GM18861 (cell line): ENCODE results near the gene ATP6V1E1.
"Not testable (repeated sequence)": the region's sequence is repeated elsewhere in the genome, so short reads cannot be mapped to it uniquely, and the experiment has no call there.

ENCODE experiments used
- ATAC-seq: cut with Tn5 transposase; IDR thresholded peaks from one replicate; pipeline ENCODE4 v1.9.1; 2021; ENCODE audit not compliant: unreplicated experiment

Gene ATP6V1E1

DNA sequence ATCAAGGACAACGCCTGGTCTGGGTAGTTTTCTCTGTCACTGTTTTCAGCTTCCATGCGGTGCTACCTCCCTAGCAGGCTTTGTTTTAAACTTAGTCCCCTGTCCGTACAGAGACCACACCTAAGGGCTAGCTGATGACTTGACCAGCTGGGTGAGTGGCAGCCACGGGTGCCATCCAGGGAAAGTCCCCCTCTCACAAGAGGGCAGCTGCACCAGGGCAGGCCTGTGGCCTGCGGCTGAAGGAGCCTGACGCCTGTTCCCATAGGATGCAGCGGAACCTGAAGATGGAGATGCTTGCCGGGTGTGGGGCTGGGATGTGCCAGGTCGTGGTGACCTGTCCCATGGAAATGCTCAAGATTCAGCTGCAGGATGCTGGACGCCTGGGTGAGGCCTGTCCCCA is 45.4 kb downstream of the ATP6V1E1 start:
- ATAC-seq, result no peak

DNA sequence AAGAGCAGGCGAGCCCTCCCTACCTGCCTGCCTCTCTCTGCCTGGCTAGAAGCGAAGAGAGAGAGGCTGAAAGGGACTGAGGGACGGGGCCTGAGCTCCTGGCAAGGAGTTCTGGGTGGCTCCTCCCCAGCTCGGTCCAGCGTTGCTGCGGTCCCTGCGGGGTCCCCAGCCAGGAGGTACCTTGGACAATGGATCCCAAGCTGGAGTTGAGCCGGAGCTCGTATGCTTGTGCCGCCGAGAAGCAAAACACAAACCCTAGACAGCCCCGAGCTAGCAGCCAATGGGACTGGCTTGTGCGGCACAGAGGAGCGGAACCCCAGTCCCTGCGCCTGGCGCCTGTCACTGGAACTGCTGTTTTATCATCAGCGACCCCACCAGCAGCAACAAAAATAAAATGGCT is 46.9 kb downstream of the ATP6V1E1 start:
- no peak for ATAC-seq

DNA sequence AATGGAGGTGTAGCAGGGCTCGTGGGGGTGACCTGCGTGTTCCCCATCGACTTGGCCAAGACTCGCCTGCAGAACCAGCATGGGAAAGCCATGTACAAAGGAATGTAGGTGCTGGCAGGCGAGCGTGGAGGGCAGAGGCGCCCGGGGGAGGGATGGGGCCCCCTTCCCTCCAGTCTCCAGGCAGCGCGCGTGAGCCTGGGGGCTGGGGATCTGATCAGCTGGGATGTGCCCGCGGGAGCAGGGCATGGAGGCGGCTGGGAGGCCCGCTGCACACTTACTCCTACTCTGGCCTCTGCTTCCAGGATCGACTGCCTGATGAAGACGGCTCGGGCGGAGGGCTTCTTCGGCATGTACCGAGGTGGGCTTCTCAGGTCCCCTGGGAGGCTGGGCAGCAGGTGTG is 47.5 kb downstream of the ATP6V1E1 start:
- no peak for ATAC-seq

DNA sequence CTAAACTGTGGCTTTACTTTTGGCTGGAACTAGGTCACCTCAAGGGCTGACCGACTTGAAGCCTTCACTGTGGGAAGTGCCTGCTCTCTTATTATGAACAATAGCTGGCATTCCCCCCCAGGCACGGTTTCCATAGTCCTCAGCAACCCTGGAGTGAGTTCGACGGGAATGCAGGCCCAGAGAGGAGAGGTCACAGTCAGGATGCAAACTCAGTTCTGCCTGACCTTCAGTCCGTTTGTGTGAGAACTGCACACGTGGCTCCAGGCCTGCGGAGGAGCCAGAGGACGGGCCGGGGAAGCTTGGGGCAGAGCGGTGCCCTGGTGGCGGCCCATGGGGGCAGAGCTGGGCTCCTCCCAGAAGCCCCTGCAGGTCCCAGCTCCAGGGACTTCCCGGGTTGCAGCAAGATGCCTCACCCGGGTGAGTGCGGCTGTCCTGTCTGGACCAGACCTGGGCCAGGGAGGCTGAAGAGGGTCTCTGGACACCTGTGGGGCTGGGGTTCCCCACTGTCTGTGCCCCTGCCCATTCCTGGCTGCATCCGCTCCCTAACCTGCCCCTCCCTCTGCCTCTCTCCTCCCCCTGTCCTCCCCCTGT is 48.0 kb downstream of the ATP6V1E1 start:
- ATAC-seq, result no peak

DNA sequence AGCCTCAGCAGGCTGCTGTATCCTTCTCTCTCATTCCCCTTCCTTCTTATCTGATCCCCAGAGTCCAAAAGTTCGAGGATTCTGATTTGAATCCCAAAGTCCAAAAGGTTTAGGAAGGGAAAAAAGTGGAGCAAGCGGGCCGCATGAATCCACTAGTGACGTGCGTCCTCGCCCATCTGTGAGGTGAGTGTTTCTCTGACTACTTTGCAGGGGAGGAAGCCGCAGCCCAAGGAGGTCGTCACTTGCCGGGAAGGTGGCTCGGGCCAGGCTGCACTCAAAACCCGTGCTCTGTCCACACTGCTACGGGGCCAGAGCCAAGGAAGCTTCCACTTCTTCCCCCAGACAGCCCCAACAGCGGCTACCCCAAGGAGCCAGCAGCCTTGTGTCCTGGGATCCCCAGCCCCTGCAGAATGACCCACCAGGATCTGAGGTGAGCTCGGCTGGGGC is 49.0 kb downstream of the ATP6V1E1 start:
- no peak for ATAC-seq

DNA sequence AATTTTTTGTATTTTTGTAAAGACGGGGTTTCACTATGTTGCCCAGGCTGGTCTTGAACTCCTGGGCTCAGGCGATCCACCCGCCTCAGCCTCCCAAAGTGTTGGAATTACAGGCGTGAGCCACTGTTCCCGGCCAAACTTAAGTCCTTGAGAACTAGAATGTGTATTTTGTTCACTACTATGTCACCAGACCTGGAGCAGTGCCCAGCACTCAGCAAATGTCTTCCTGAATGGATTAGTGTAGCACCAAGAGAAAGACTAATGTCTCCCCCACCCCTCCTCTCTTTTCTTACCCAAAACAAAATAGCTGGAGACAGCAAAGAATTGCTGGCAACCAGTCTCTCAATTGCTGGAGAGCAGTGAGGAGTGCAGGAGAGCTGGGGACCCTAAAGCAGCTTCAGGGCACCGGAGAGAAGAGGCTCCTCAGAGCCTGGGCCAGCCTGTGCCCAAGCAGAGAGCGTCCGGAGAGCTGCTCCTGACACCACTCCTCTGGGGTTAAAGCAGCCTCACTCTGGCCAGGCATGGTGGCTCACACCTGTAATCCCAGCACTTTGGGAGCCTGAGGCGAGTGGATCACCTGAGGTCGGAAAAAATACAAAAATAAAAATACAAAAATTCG is 50.3 kb downstream of the ATP6V1E1 start:
- ATAC-seq, result no peak

DNA sequence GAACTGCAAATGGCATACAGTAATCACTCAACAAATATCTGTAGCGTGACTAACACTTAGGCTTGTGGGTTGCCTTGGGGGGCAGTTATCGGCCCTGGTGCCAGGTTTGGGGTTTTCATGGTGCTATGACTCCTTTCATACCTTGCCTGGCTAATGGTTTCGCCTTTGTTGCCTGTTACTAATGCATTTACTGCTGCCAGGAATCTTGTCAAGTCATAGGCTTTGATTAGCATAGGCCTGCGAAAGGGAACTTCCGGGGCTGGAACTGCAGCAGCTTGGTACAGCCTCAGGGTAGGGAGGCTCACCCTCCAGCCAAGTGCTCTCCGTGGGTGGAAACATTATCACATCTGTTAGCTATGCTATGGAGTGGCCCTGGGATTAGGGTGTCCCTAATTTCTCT is 52.1 kb downstream of the ATP6V1E1 start:
- no peak for ATAC-seq

DNA sequence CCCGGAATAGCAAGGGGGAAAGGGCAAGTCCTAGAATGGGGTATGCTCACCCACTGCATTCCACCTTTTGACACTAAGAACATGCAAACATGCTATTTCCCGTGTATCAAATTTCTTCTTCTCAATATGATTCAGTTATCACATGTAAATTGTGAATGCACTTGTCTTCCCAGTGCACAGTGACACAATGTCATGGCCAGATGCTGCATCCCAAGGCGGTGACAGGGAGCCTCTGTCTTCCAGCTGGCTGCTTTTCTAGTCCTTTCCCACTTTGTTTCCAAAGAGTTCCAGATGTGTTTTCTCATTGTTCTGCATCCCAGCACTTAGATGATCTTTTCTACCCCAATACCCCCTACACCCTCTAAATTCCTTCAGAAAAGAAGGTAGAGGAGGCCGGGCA is 52.9 kb downstream of the ATP6V1E1 start:
- no peak for ATAC-seq

DNA sequence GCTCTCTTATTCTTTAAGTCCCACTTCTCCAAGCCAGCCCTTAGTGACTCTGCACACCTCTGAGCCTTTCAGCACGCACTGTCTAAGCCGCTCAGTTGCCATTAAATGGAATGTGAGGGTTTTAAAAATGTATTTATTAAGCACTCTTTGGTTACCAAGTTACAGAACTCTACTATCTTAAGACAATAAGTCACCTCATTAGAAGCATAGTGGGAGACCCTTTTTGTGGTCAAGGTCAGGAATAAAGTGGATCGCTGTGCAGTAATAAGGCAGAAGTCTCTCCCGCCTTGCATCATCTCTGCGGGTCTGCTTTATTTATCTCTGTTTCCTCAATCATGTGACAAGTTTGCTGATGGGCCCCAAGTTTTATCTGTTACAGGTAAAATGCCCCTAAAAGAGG is 53.4 kb downstream of the ATP6V1E1 start:
- no peak for ATAC-seq

DNA sequence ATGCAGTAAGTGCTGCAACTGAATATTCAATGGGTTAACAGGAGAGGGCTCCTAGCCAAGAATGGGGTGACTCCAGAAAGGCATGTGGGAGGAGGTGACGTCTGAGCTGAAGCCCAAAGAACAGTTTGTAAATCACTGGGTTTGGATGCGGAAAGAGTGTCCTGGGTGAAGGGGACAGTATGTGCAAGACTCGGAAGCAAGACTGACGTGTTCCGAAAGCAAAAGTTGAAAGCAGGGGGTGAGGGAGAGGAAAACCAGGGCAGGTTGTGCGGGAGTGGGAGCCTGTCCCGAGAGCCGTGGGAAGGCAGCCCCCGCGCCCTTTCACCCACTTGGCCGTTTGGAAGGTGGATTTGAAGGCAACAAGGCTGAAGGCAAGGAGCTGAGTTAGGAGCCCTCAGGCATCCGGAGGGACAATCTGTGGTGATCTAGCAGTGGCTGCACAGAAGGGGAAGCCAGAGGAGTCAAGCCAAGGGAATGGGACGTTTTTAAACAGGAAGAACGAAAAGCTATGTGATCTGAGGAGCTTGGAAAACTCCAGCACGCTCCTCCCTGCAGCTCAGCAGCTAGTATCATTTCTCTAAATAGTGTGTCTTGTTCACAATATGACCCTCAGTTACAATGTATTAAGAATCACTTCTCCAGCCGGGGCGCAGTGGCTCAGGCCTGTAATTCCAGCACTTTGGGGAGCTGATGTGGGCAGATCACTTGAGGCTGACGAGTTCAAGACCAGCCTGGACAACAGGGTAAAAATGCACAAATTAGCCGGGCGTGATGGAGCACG is 57.5 kb downstream of the ATP6V1E1 start:
- no peak for ATAC-seq

DNA sequence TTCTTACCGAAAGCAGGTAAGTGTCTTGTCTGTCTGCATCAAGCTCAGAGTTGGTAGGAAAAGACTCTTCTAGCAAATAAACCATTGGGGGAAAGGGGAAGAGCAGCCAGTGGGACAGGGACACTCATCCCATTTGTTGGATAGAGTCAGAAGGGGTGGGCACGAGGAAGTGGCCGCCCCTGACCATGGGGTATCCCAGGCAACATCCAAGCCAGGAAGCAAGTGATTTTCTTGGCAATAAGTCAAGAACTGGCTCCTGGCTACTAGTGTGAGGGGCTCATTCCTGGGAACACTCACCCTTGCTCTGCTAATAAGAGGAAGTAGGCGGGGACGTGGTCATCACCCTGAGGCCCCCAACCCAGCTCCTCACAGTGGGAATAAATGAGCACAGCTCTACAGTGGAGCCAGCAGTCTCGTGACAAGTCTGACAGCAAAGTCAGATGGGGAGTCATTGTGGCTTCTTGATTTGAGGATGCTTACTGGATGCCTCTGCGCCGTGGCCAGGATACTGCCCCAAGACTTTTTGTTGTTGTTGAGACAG is 58.5 kb downstream of the ATP6V1E1 start:
- no peak for ATAC-seq

DNA sequence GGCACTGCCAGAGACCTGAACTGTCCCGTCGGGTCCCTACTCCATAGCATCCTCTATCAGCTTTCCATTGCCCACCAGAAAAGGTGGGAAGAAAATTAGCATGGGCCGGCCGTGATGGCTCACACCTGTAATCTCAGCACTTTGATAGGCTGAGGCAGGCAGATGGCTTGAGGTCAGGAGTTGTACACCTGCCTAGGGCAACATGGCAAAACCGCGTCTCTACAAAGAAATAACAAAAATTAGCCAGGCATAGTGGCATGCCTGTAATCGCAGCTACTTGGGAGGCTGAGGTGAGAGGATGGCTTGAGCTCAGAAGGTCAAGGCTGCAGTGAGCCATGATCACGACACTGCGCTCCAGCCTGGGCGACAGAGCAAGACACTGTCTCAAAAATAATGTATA is 61.8 kb downstream of the ATP6V1E1 start:
- no peak for ATAC-seq

DNA sequence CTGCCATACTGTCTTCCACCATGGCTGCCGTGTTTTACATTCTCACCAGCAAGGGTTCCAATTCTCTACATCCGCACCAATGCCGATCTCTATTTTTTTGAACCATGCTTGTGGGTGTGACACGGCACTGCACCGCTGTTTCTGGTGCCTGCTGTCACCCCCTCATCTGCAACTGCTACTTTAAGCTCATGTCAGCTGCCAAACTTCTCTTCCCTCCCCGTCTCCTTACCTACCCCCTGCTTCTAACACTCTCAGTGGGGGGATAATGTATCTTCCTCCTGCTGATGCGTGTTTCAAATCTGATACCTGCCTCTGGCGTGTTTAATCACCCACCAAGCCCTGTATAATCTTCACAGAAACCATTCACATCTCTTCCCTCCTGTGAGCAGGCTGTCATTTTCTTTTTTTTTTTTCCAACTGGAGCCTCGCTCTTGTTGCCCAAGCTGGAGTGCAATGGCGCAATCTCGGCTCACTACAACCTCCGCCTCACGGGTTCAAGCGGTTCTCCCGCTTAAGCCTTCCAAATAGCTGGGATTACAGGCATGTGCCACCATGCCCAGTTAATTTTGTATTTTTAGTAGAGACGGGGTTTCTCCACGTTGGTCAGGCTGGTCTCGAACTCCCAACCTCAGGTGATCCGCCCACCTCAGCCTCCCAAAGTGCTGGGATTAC is 62.4 kb downstream of the ATP6V1E1 start:
- ATAC-seq, result not testable (repeated sequence)

DNA sequence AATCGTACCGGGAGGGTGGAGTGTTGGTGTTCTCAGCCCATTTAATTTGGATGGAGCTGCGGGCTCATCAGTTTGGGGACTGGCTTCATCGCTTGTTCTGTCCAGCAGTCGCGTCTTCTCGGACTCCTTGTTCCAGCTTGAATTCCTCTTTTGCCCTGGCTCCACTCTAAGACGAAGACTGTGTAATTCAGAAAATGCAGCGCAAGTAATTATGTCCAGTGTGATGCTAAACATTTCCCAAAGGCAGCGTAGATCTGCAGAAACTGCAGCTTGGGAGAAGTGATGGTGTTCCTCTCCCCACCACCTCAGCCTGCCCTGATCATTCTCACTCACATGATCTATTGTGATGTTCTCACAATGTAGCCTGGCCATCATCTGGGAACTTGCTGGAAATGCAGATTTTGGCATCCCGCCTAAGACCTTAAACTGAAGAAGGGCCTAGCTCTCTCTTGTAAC is 64.6 kb downstream of the ATP6V1E1 start:
- ATAC-seq, result no peak

DNA sequence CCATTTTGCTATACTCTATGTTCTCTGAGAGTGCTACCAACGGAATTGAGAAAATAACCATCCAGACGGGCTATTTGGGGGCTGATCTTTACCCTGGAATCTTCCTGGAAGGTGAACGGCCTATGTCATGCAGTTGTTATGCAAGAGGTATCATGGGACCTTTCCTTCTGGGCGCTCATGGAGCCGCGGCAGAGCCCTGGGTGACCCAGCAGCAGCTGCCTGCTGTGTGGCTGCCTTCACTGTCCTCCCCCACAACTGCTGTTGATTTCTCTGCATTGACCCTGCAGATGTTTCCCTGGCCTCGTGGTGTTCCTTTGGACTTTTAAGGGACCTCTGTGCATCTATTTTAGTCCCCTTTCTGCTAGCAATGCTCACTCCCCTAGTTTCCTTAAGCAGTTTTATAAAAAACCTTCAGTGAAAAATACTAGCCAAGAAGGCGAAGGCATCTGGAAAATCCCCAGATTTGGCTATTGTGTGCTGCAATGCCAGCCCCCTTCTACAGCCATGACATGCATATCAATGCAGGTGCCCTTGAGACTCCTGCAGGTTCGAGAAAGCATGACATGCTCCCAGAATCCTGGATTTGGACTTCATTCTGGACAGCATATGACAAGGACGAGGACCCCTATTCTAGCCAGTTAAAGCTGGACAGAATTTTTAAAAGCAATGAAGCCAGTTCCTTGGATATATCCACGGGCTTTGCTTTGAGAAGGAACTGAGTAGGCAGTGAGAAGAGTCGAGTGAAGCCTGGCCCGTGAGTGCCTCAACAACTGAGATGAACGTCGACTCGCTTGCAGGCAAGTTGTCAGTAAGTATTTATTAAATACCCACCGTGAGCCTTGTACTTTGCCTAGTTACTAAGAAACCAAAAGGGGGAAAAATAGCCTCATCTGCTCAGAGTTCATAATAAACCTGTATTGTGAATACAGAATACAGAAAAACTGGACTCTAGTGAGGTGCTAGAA is 65.4 kb downstream of the ATP6V1E1 start, which contains the start of gene SLC25A18:
SLC25A18 (plus strand) TSS at position 593 of the 965 bp plus-strand sequence. CDS start 16,447 bp downstream, outside the sequence.
- ATAC-seq, result no peak

DNA sequence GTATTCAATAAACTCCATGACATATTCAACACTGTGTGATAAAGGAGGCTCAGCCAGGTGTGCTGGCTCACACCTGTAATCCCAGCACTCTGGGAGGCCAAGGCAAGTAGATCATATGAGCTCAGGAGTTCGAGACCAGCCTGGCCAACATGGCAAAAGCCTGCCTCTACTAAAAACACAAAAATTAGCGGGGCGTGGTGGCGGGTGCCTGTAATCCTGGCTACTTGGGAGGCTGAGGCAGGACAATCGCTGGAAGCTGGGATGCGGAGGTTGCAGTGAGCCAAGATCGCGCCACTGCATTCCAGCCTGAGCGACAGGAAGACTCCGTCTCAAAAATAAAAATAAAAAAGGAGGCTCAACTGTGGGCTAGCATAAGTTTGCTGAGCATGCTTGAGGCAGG is 69.4 kb downstream of the ATP6V1E1 start:
- no peak for ATAC-seq

DNA sequence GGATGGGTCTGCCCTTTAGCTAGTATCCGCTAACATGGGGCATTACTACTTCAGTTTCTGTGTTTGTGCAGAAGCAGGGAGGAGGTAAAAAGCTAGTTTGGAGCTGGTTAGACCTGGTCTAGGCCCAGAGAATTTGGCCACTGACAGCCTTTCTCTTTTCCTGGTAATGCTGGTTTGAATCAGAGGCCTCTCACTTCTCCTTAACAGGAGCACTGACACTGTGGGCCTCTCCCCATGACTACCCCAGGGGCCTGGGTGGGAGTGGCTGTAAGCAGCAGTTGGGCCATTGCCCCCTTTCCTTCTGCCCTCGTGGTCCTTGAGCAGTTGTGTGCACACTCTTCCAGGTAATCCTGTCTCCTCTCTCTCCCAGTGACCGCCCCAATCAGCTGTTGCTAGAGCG is 73.7 kb downstream of the ATP6V1E1 start:
- no peak for ATAC-seq

DNA sequence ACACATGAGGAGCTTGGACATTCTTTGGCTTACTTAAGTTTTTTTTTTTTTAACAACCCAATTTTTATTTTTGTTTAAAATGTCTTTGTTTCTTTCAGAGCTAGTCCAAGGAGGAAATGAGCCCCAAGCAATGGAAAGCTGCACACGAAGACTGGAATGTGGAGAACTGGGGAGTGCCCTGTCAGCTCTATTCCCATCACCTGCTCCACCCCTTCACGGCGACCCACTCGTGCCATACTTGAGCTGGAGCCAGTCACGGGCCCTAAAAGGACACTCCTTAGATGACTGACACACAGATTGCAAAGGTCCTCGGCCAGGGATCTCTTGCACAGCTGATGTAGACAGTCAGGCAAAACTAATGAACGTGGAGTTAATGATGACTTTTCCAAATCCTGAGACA is 75.8 kb downstream of the ATP6V1E1 start:
- ATAC-seq, result no peak

DNA sequence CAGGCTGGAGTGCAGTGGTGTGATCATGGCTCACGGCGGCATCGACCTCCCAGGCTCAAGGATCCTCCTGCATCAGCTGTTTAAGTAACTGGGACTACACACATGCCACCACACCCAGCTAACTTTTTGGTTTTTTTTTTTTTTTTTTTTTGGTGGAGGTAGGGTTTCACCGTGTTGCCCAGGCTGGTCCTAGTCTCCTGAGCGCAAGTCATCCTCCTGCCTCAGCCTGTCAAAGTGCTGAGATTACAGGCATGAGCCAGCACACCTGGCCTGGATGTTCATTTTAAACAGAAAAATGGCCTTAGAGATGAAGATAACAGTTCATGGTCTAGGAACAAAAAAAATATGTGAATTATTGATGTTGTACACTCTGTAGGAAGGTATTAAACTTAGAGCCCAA is 78.9 kb downstream of the ATP6V1E1 start:
- no peak for ATAC-seq

DNA sequence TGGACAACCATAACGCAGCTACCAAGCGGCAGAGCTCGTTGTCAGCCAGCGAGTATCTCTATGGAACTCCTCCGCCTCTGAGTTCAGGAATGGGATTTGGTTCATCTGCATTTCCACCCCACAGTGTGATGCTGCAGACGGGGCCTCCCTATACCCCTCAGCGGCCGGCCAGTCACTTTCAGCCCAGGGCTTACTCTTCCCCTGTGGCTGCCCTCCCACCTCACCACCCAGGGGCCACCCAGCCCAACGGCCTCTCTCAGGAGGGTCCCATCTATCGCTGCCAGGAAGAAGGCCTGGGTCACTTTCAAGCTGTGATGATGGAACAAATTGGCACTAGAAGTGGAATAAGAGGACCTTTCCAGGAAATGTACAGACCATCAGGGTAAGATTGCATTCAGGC is 79.4 kb downstream of the ATP6V1E1 start:
- ATAC-seq, result no peak
